Measurements from ENCODE around the gene LARGE1. TPM values are rescaled to one million over a fixed set of nuclear protein-coding genes. Genes with fewer than 3 reads are reported as not detected.

Gene LARGE1
- total and polyA plus RNA-seq, 2 of the 4 experiments (the other 2 are of a cell fraction), result 6.2 to 12.4 TPM

- Histone ChIP-seq H3K56ac (ENCODE audit: extremely low read depth, insufficient read depth, low read length) (no peak overlapping the region), H3K4ac (ENCODE audit: low read depth, low read length) (no peak overlapping the region), H3K9me1 (ENCODE audit: insufficient read depth, low read length) (peaks cover 3% of the 10 kb centered on the region; the same call in 1 of the 2 replicates), H2AK5ac (ENCODE audit: low read depth, low read length) (no peak overlapping the region), H2BK5ac (ENCODE audit: low read depth, low read length, poor library complexity, severe bottlenecking) (no peak overlapping the region), H3K79me1 (ENCODE audit: low read depth in 1 of 2, low read length in 2 of 2) (peaks cover 0 to 3% of the 10 kb centered on the region in 2 experiments; a peak in 3 of 4 replicates), H2BK20ac (ENCODE audit: low read depth, low read length) (no peak overlapping the region), H3K9ac (ENCODE audit: low read depth, low read length) (no peak overlapping the region), H3K36me3 (ENCODE audit: control insufficient read depth, insufficient read depth, low read length) (no peaks in the 10 kb centered on the region), H3K27ac (ENCODE audit: insufficient read depth, low read length) (no peak overlapping the region), H4K8ac (ENCODE audit: low read depth in 2 of 2, low read length in 2 of 2) (no peak overlapping the region), H4K20me1 (ENCODE audit: insufficient read depth, low read length) (no peaks in the 10 kb centered on the region; the same call in 1 of the 2 replicates), H3K27me3 (ENCODE audit: control insufficient read depth, insufficient read depth, low read length) (no peaks in the 10 kb centered on the region), H2AFZ (replicated peaks; ENCODE audit: low read length, poor library complexity) (no peak overlapping the region), H3K4me2 (ENCODE audit: low read depth, low read length) (no peak overlapping the region), H3K4me3 (ENCODE audit: insufficient read depth, low read depth, low read length) (no peak overlapping the region), H3K4me1 (ENCODE audit: control insufficient read depth, insufficient read depth, low read length) (no peaks in the 10 kb centered on the region; the same call in 1 of the 2 replicates), H2AK9ac (replicated peaks; ENCODE audit: low read depth, low read length, poor library complexity) (no peak overlapping the region), H3K18ac (ENCODE audit: low read depth, low read length) (no peak overlapping the region), H3K9me3 (ENCODE audit: control insufficient read depth, insufficient read depth, low read length) (peaks cover 2% of the 10 kb centered on the region), H3K14ac (replicated peaks; ENCODE audit: low read depth, low read length) (no peak overlapping the region), H3K23ac (ENCODE audit: low read depth, low read length) (no peak overlapping the region), H2BK120ac (ENCODE audit: low read depth, low read length) (no peak overlapping the region), H2BK15ac (ENCODE audit: low read depth, low read length) (no peak overlapping the region), H4K91ac (ENCODE audit: insufficient read depth, low read depth, low read length) (no peak overlapping the region), H4K5ac (ENCODE audit: low read depth, low read length) (no peak overlapping the region)
- ChIA-PET CTCF (no interaction called here), POLR2A (ENCODE audit: unreplicated experiment) (no interaction called here)
- WGBS, 2 experiments (ENCODE audit: extremely low coverage in 2 of 2, insufficient read length in 1 of 2), result no CpG with 5 or more reads among the region's 7 CpGs
- DNase-seq (no peak), ATAC-seq (ENCODE audit: low read depth) (no peak)
- dilution Hi-C loops (cut with HindIII; ENCODE audit: low sequenced_read_pairs, unreplicated experiment) (no loop called here), intact Hi-C loops (cut with micrococcal nuclease) (no loop called here), in situ Hi-C loops (cut with MboI; ENCODE audit: low sequenced_read_pairs) (no loop called here)
- BruUV-seq (replicated peaks), result no TSS peak
- no peak for TF ChIP-seq CTCF (conservative IDR thresholded peaks at IDR 0.05; ENCODE audit: low read depth, low read length)
- no peak for TF ChIP-seq SMC3 (IDR thresholded peaks at IDR 0.05; ENCODE audit: low read depth, low read length)
- no peak for TF ChIP-seq RFX5 (IDR thresholded peaks at IDR 0.05; ENCODE audit: low read depth, low read length)
- TF ChIP-seq MAFK (IDR thresholded peaks at IDR 0.05; ENCODE audit: low read depth, low read length), result no peak
- no peak for TF ChIP-seq MAZ (IDR thresholded peaks at IDR 0.05; ENCODE audit: borderline replicate concordance, low read depth, low read length)
- TF ChIP-seq, protein P1, sequence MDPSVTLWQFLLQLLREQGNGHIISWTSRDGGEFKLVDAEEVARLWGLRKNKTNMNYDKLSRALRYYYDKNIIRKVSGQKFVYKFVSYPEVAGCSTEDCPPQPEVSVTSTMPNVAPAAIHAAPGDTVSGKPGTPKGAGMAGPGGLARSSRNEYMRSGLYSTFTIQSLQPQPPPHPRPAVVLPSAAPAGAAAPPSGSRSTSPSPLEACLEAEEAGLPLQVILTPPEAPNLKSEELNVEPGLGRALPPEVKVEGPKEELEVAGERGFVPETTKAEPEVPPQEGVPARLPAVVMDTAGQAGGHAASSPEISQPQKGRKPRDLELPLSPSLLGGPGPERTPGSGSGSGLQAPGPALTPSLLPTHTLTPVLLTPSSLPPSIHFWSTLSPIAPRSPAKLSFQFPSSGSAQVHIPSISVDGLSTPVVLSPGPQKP (IDR thresholded peaks at IDR 0.05; ENCODE audit: borderline replicate concordance, low read depth, low read length), result no peak
- TF ChIP-seq MXI1 (IDR thresholded peaks at IDR 0.05; ENCODE audit: borderline replicate concordance, low read depth, low read length), result no peak
- TF ChIP-seq FOS (IDR thresholded peaks at IDR 0.05; ENCODE audit: low read depth, low read length), result no peak
- TF ChIP-seq BHLHE40 (IDR thresholded peaks at IDR 0.05; ENCODE audit: low read depth, low read length), result no peak
Measured at GRCh38 chr22:33699176-33699575, 221.1 kb downstream of the LARGE1 start.

All from IMR-90 (cell line).